Measurements from ENCODE around the gene NRXN3.

Gene NRXN3

GRCh38 chr14:78355109-78355508, 184.9 kb downstream of the NRXN3 start:
- DNase-seq (ENCODE audit: low read depth), result no peak
- no peak overlapping the region for H3K4me3 ChIP-seq (ENCODE audit: low read depth, low read length)
- TF ChIP-seq CTCF (IDR thresholded peaks at IDR 0.05; ENCODE audit: insufficient read depth, low read depth, low read length, missing control alignments), result no peak

DNA sequence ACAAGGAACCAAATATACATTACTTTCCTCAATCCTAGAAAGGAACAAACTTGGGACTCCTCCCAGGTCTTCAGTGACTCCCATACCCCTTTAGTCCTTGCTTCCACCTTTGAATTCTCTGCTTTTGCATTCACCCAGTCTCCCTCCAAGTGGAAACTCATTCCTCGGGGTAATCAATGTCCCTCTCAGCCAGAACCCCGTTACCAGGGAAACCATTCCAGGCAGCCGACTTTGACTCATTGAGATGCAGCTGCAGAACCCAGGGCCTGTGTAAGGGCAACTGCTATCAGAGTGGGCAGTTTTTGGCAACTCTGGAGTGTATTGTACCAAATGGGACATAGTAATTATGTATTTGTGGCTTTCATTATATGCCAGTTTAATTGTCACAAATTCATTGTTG, 186.2 kb downstream of the NRXN3 start:
- no peak for TF ChIP-seq CTCF (IDR thresholded peaks at IDR 0.05; ENCODE audit: insufficient read depth, low read depth, low read length, missing control alignments)
- no peak for DNase-seq (ENCODE audit: low read depth)
- no peak overlapping the region for H3K4me3 ChIP-seq (ENCODE audit: low read depth, low read length)

DNA sequence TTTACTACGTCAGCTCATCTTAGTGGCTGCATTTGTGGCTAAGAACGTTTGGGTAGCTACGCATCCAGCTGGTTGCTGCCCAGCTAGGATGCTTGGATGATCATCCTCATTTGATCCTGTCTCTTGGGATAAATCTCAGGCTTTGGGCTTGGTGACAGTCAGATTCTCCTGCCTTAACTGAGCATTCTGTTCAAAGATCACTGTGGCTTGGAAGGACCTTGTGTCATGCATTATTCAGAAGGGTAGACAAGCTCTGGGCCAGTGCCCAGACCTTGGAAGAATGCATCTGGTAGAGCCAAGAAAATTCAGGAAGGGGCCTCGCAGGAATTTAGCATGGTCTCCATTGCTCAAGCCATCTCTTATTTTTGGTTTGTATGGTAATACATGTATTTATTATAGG, 188.4 kb downstream of the NRXN3 start:
- TF ChIP-seq CTCF (IDR thresholded peaks at IDR 0.05; ENCODE audit: insufficient read depth, low read depth, low read length, missing control alignments), result no peak
- H3K4me3 ChIP-seq (ENCODE audit: low read depth, low read length), result no peak overlapping the region
- DNase-seq (ENCODE audit: low read depth), result no peak

GRCh38 chr14:78359581-78359980, 189.4 kb downstream of the NRXN3 start:
- DNase-seq (ENCODE audit: low read depth), result no peak
- H3K4me3 ChIP-seq (ENCODE audit: low read depth, low read length), result no peak overlapping the region
- TF ChIP-seq CTCF (IDR thresholded peaks at IDR 0.05; ENCODE audit: insufficient read depth, low read depth, low read length, missing control alignments), result no peak

- DNase-seq (ENCODE audit: low read depth), result no peak
- H3K4me3 ChIP-seq (ENCODE audit: low read depth, low read length), result no peak overlapping the region
- no peak for TF ChIP-seq CTCF (IDR thresholded peaks at IDR 0.05; ENCODE audit: insufficient read depth, low read depth, low read length, missing control alignments)
These were observed 192.8 kb downstream of the NRXN3 start for GRCh38 chr14:78363008-78363407.

DNA sequence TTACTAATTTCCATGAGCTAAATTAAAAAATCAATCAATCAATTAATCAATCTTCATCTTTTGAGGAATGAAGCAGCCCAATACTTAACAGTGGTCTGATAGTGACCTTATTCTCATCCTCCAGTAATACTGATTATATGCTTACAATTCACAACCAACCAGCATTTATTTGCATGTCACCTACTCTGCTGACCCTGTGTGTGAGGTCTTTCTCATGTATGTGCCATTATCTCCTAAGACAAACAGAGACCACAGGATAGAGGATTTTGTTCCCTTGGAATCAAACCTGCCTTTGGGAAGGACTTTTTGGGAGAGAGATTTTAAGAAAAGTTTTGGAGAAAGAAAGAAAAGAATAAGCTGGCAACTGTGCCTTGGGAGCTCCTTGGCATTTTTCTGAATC, 197.2 kb downstream of the NRXN3 start:
- no peak overlapping the region for H3K4me3 ChIP-seq (ENCODE audit: low read depth, low read length)
- DNase-seq (ENCODE audit: low read depth), result no peak
- TF ChIP-seq CTCF (IDR thresholded peaks at IDR 0.05; ENCODE audit: insufficient read depth, low read depth, low read length, missing control alignments), result no peak

- no peak for TF ChIP-seq CTCF (IDR thresholded peaks at IDR 0.05; ENCODE audit: insufficient read depth, low read depth, low read length, missing control alignments)
- no peak for DNase-seq (ENCODE audit: low read depth)
- no peak overlapping the region for H3K4me3 ChIP-seq (ENCODE audit: low read depth, low read length)
These were observed 212.9 kb downstream of the NRXN3 start for GRCh38 chr14:78383060-78383459.
